ENCODE data around the gene HAPLN2. TPM values are rescaled to one million over a fixed set of nuclear protein-coding genes. Genes with fewer than 3 reads are reported as not detected.
A peak's percentile ranks its signal among the peaks of the same experiment; 100 is the strongest.

The HAPLN2 gene
- total and polyA plus RNA-seq, 2 of the 4 experiments (the other 2 are of a cell fraction), result not detected

DNA sequence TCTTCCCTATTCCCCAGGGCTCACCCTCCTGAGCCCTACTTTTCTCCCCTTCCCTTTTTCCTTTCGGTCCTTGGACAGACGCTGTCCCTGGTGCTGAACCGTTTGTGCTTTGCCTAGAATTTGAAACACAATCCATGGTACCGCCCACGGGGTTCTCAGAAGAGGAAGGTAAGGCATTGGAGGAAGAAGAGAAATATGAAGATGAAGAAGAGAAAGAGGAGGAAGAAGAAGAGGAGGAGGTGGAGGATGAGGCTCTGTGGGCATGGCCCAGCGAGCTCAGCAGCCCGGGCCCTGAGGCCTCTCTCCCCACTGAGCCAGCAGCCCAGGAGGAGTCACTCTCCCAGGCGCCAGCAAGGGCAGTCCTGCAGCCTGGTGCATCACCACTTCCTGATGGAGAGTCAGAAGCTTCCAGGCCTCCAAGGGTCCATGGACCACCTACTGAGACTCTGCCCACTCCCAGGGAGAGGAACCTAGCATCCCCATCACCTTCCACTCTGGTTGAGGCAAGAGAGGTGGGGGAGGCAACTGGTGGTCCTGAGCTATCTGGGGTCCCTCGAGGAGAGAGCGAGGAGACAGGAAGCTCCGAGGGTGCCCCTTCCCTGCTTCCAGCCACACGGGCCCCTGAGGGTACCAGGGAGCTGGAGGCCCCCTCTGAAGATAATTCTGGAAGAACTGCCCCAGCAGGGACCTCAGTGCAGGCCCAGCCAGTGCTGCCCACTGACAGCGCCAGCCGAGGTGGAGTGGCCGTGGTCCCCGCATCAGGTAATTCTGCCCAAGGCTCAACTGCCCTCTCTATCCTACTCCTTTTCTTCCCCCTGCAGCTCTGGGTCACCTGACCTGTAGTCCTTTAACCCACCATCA is 33.1 kb downstream of the HAPLN2 start:
- H3K27ac ChIP-seq (ENCODE audit: insufficient read depth, low read length), result no peak overlapping the region
- no peaks in the 10 kb centered on the region for H3K79me1 ChIP-seq (ENCODE audit: low read depth in 1 of 2, low read length in 2 of 2)
- no peak overlapping the region for H2AK9ac ChIP-seq (replicated peaks; ENCODE audit: low read depth, low read length, poor library complexity)
- H2AK5ac ChIP-seq (ENCODE audit: low read depth, low read length), result no peak overlapping the region
- no peak overlapping the region for H3K14ac ChIP-seq (replicated peaks; ENCODE audit: low read depth, low read length)
- dilution Hi-C loops (cut with HindIII; ENCODE audit: low sequenced_read_pairs, unreplicated experiment), result no loop called here
- no peak overlapping the region for H2BK120ac ChIP-seq (ENCODE audit: low read depth, low read length)
- no peak overlapping the region for H2BK15ac ChIP-seq (ENCODE audit: low read depth, low read length)
- no peak overlapping the region for H2BK20ac ChIP-seq (ENCODE audit: low read depth, low read length)
- no peaks in the 10 kb centered on the region for H3K9me3 ChIP-seq (ENCODE audit: control insufficient read depth, insufficient read depth, low read length)
- no peak overlapping the region for H2BK5ac ChIP-seq (ENCODE audit: low read depth, low read length, poor library complexity, severe bottlenecking)
- peak; percentile 43 for DNase-seq
- ChIA-PET POLR2A (ENCODE audit: unreplicated experiment) (no interaction called here), CTCF (no interaction called here)
- ATAC-seq (ENCODE audit: low read depth), result peak; percentile 72
- 58% methylated on average over 8 of the region's 16 CpGs; no CpG with 5 or more reads in 1 of the 2 experiments for WGBS, 2 experiments (ENCODE audit: extremely low coverage in 2 of 2, insufficient read length in 1 of 2)
- no peak overlapping the region for H4K5ac ChIP-seq (ENCODE audit: low read depth, low read length)
- H3K18ac ChIP-seq (ENCODE audit: low read depth, low read length), result no peak overlapping the region
- peaks cover 77% of the 10 kb centered on the region for H3K27me3 ChIP-seq (ENCODE audit: control insufficient read depth, insufficient read depth, low read length)
- no peak overlapping the region for H3K23ac ChIP-seq (ENCODE audit: low read depth, low read length)
- no peak overlapping the region for H3K4me3 ChIP-seq (ENCODE audit: insufficient read depth, low read depth, low read length)
- no peaks in the 10 kb centered on the region for H3K4me1 ChIP-seq (ENCODE audit: control insufficient read depth, insufficient read depth, low read length)
- H4K8ac ChIP-seq (ENCODE audit: low read depth in 2 of 2, low read length in 2 of 2), result no peak overlapping the region
- no TSS peak for BruUV-seq (replicated peaks)
- peaks cover 14% of the 10 kb centered on the region; the same call in 1 of the 2 replicates for H4K20me1 ChIP-seq (ENCODE audit: insufficient read depth, low read length)
- no peaks in the 10 kb centered on the region for H3K9me1 ChIP-seq (ENCODE audit: insufficient read depth, low read length)
- TF ChIP-seq RCOR1 (IDR thresholded peaks at IDR 0.05; ENCODE audit: insufficient replicate concordance, low read length), result no peak
- no peak for TF ChIP-seq MXI1 (IDR thresholded peaks at IDR 0.05; ENCODE audit: borderline replicate concordance, low read depth, low read length)
- no peak for TF ChIP-seq RAD21 (IDR thresholded peaks at IDR 0.05; ENCODE audit: low read length)
- no peak for TF ChIP-seq MAZ (IDR thresholded peaks at IDR 0.05; ENCODE audit: borderline replicate concordance, low read depth, low read length)
- no peak for TF ChIP-seq MAFK (IDR thresholded peaks at IDR 0.05; ENCODE audit: low read depth, low read length)
- TF ChIP-seq CHD1 (IDR thresholded peaks at IDR 0.05; ENCODE audit: low read depth, low read length), result no peak
- no peak for TF ChIP-seq CEBPB (IDR thresholded peaks at IDR 0.05; ENCODE audit: low read depth, low read length)
- no peak for TF ChIP-seq USF2 (IDR thresholded peaks at IDR 0.05; ENCODE audit: low read depth, low read length)
- no peak for TF ChIP-seq SMC3 (IDR thresholded peaks at IDR 0.05; ENCODE audit: low read depth, low read length)
- in situ Hi-C loops (cut with MboI; ENCODE audit: low sequenced_read_pairs), result no loop called here
- no peak overlapping the region for H3K9ac ChIP-seq (ENCODE audit: low read depth, low read length)
- no peaks in the 10 kb centered on the region for H3K36me3 ChIP-seq (ENCODE audit: control insufficient read depth, insufficient read depth, low read length)
- H3K4me2 ChIP-seq (ENCODE audit: low read depth, low read length), result no peak overlapping the region
- H4K91ac ChIP-seq (ENCODE audit: insufficient read depth, low read depth, low read length), result no peak overlapping the region
- intact Hi-C loops (cut with micrococcal nuclease), result no loop called here
- H3K4ac ChIP-seq (ENCODE audit: low read depth, low read length), result no peak overlapping the region
- H2AFZ ChIP-seq (replicated peaks; ENCODE audit: low read length, poor library complexity), result no peak overlapping the region
- H3K56ac ChIP-seq (ENCODE audit: extremely low read depth, insufficient read depth, low read length), result no peak overlapping the region

All from IMR-90 (cell line).